Fibroblast of lung (primary cell): ENCODE data around the gene LIMK2.

Experiments used
- CTCF ChIP-seq, 2 donors: IDR thresholded peaks in 1 of 2; conservative IDR thresholded peaks in 1 of 2; 1 replicate in 1 of 2; 2 replicates in 1 of 2; pipeline ENCODE4 v1.5.1; 2011 to 2012; ENCODE audit warnings: low read length in 2 of 2, control low read depth in 1 of 2, inconsistent platforms in 1 of 2, low read depth in 1 of 2, mild to moderate bottlenecking in 1 of 2
- EZH2 ChIP-seq: IDR thresholded peaks from 2 replicates; pipeline ENCODE4 v1.5.1; 2012; ENCODE audit warnings: low read length, control low read depth, mild to moderate bottlenecking; ENCODE audit errors: missing control alignments

GRCh38 chr22:31284281-31285155, 72.4 kb downstream of the LIMK2 start:
- TF ChIP-seq CTCF (conservative IDR thresholded peaks at IDR 0.05 in 1 of 2, IDR thresholded peaks at IDR 0.05 in 1 of 2; ENCODE audit: low read depth in 1 of 2, low read length in 2 of 2) (no peak), EZH2 (no peak)
